Measurements from ENCODE around the gene IL17C. TPM values are rescaled to one million over a fixed set of nuclear protein-coding genes. Genes with fewer than 3 reads are reported as not detected.

Gene IL17C
- polyA plus RNA-seq, 1 donor from 2014 or later = not detected

- no peaks in the 10 kb centered on the region for H3K79me2 ChIP-seq (replicated peaks; ENCODE audit: insufficient read depth, low read length)
- no peaks in the 10 kb centered on the region for H3K9me3 ChIP-seq (ENCODE audit: low read length)
- H3K9ac ChIP-seq (ENCODE audit: low read length) = no peak overlapping the region
- no peak overlapping the region for H3K4me3 ChIP-seq (ENCODE audit: low read length)
- H2AFZ ChIP-seq (ENCODE audit: low read depth, low read length) = no peak overlapping the region
- H4K20me1 ChIP-seq (ENCODE audit: insufficient read depth) = no peaks in the 10 kb centered on the region
- no peaks in the 10 kb centered on the region for H3K36me3 ChIP-seq (ENCODE audit: insufficient read depth, low read length)
- H3K27me3 ChIP-seq (ENCODE audit: insufficient read depth, low read depth, low read length) = peaks cover 15% of the 10 kb centered on the region
- no peaks in the 10 kb centered on the region for H3F3A ChIP-seq (ENCODE audit: insufficient read depth, low read length, poor library complexity, severe bottlenecking)
- no peaks in the 10 kb centered on the region for H3K9me2 ChIP-seq (ENCODE audit: insufficient read depth, low read length)
- no peak overlapping the region for H3K4me2 ChIP-seq (ENCODE audit: low read length)
- no peak for TF ChIP-seq EP300 (conservative IDR thresholded peaks at IDR 0.05; ENCODE audit: poor library complexity, severe bottlenecking)
- H3K27ac ChIP-seq (ENCODE audit: low read length) = no peak overlapping the region
Measured at GRCh38 chr16:88680554-88681083, 42.2 kb downstream of the IL17C start.

GRCh38 chr16:88681084-88681680, 42.8 kb downstream of the IL17C start:
- H3K79me2 ChIP-seq (replicated peaks; ENCODE audit: insufficient read depth, low read length) = no peaks in the 10 kb centered on the region
- no peak overlapping the region for H3K27ac ChIP-seq (ENCODE audit: low read length)
- no peak overlapping the region for H2AFZ ChIP-seq (ENCODE audit: low read depth, low read length)
- no peaks in the 10 kb centered on the region for H3F3A ChIP-seq (ENCODE audit: insufficient read depth, low read length, poor library complexity, severe bottlenecking)
- TF ChIP-seq EZH2 (IDR thresholded peaks at IDR 0.05; ENCODE audit: borderline replicate concordance, insufficient read depth, low read length, poor library complexity, severe bottlenecking) = no peak
- no peak for TF ChIP-seq TAF1 (IDR thresholded peaks at IDR 0.05; ENCODE audit: low read depth)
- peak; percentile 19 for TF ChIP-seq CTCF (IDR thresholded peaks at IDR 0.05; ENCODE audit: poor library complexity, severe bottlenecking)
- no peak overlapping the region for H3K9ac ChIP-seq (ENCODE audit: low read length)
- H3K27me3 ChIP-seq (ENCODE audit: insufficient read depth, low read depth, low read length) = peaks cover 20% of the 10 kb centered on the region
- no peaks in the 10 kb centered on the region for H3K9me2 ChIP-seq (ENCODE audit: insufficient read depth, low read length)
- H3K36me3 ChIP-seq (ENCODE audit: insufficient read depth, low read length) = no peaks in the 10 kb centered on the region
- H3K4me3 ChIP-seq (ENCODE audit: low read length) = no peak overlapping the region
- no peaks in the 10 kb centered on the region for H3K9me3 ChIP-seq (ENCODE audit: low read length)
- H4K20me1 ChIP-seq (ENCODE audit: insufficient read depth) = no peaks in the 10 kb centered on the region
- no peak overlapping the region for H3K4me2 ChIP-seq (ENCODE audit: low read length)

- no peak overlapping the region for H3K27ac ChIP-seq (ENCODE audit: low read length)
Measured at GRCh38 chr16:88681709-88682451, 43.5 kb downstream of the IL17C start.

More at GRCh38 chr16:88681709-88682451, 43.5 kb downstream of the IL17C start:
- H2AFZ ChIP-seq (ENCODE audit: low read depth, low read length) = no peak overlapping the region
- H3K9me2 ChIP-seq (ENCODE audit: insufficient read depth, low read length) = no peaks in the 10 kb centered on the region
- H3K4me2 ChIP-seq (ENCODE audit: low read length) = no peak overlapping the region
- TF ChIP-seq EZH2 (IDR thresholded peaks at IDR 0.05; ENCODE audit: borderline replicate concordance, insufficient read depth, low read length, poor library complexity, severe bottlenecking) (no peak), RAD21 (conservative IDR thresholded peaks at IDR 0.05) (no peak), CTCF (IDR thresholded peaks at IDR 0.05; ENCODE audit: poor library complexity, severe bottlenecking) (no peak), MXI1 (conservative IDR thresholded peaks at IDR 0.05; ENCODE audit: poor library complexity, severe bottlenecking) (no peak), TAF1 (IDR thresholded peaks at IDR 0.05; ENCODE audit: low read depth) (no peak), EP300 (conservative IDR thresholded peaks at IDR 0.05; ENCODE audit: poor library complexity, severe bottlenecking) (no peak), POLR2AphosphoS5 (IDR thresholded peaks at IDR 0.05) (no peak), REST (IDR thresholded peaks at IDR 0.05; ENCODE audit: borderline replicate concordance) (no peak), SMC3 (conservative IDR thresholded peaks at IDR 0.05; ENCODE audit: poor library complexity) (no peak)
- H3K27me3 ChIP-seq (ENCODE audit: insufficient read depth, low read depth, low read length) = peaks cover 27% of the 10 kb centered on the region
- no peaks in the 10 kb centered on the region for H3K9me3 ChIP-seq (ENCODE audit: low read length)
- no peaks in the 10 kb centered on the region for H3K79me2 ChIP-seq (replicated peaks; ENCODE audit: insufficient read depth, low read length)
- H3K36me3 ChIP-seq (ENCODE audit: insufficient read depth, low read length) = no peaks in the 10 kb centered on the region
- H3F3A ChIP-seq (ENCODE audit: insufficient read depth, low read length, poor library complexity, severe bottlenecking) = no peaks in the 10 kb centered on the region
- H3K4me3 ChIP-seq (ENCODE audit: low read length) = no peak overlapping the region
- no peak overlapping the region for H3K9ac ChIP-seq (ENCODE audit: low read length)
- no peaks in the 10 kb centered on the region for H4K20me1 ChIP-seq (ENCODE audit: insufficient read depth)

Measured in neural cell (in vitro differentiated cells).